HepG2 (cell line): ENCODE data around the gene GNAL. TPM values are rescaled to one million over a fixed set of nuclear protein-coding genes. Genes with fewer than 3 reads are reported as not detected.

Experiments
- CHCHD3 ChIP-seq: sonication (generic); formaldehyde crosslinking; IDR thresholded peaks from 2 replicates; pipeline ENCODE4 v1.8.0; 2022; ENCODE audit warnings: mild to moderate bottlenecking, missing genetic modification reagents, moderate library complexity
- JDP2 ChIP-seq: sonication (generic); formaldehyde crosslinking; IDR thresholded peaks from 2 replicates; pipeline ENCODE4 v1.8.1; 2022; ENCODE audit warnings: missing genetic modification reagents, borderline replicate concordance
- KAT8 ChIP-seq: IDR thresholded peaks from 2 replicates; pipeline ENCODE4 v1.6.1; 2016; ENCODE audit warnings: missing genetic modification reagents, missing compliant biosample characterization
- KMT2B ChIP-seq: IDR thresholded peaks from 2 replicates; pipeline ENCODE4 v1.6.1; 2016; ENCODE audit warnings: missing genetic modification reagents, missing compliant biosample characterization
- MATR3 ChIP-seq: sonication (generic); formaldehyde crosslinking; IDR thresholded peaks from 2 replicates; pipeline ENCODE4 v1.4.0; 2020; ENCODE audit warnings: missing genetic modification reagents
- MEIS2 ChIP-seq: sonication (generic); formaldehyde crosslinking; IDR thresholded peaks from 2 replicates; pipeline ENCODE4 v1.9.0; 2021; ENCODE audit warnings: mild to moderate bottlenecking, missing genetic modification reagents
- MIER3 ChIP-seq: IDR thresholded peaks from 2 replicates; pipeline ENCODE4 v1.6.1; 2016; ENCODE audit warnings: missing compliant biosample characterization, borderline replicate concordance
- POLR2G ChIP-seq: fragments of 200-400 bp; formaldehyde crosslinking; IDR thresholded peaks from 2 replicates; pipeline ENCODE4 v1.6.1; 2018; ENCODE audit warnings: mild to moderate bottlenecking, low read depth, low read length, moderate library complexity
- TAF1 ChIP-seq: sonication (generic); formaldehyde crosslinking; IDR thresholded peaks from 2 replicates; pipeline ENCODE4 v1.4.0; 2020; ENCODE audit warnings: missing genetic modification reagents
- TOE1 ChIP-seq: sonication (generic); formaldehyde crosslinking; IDR thresholded peaks from 2 replicates; pipeline ENCODE4 v1.4.0; 2020; ENCODE audit warnings: mild to moderate bottlenecking, missing genetic modification reagents
- TSC22D2 ChIP-seq: sonication (generic); formaldehyde crosslinking; IDR thresholded peaks from 2 replicates; pipeline ENCODE4 v1.5.1; 2020; ENCODE audit warnings: missing genetic modification reagents, mild to moderate bottlenecking, borderline replicate concordance
- ZBTB1 ChIP-seq: sonication (generic); formaldehyde crosslinking; IDR thresholded peaks from 2 replicates; pipeline ENCODE4 v1.4.0; 2020; ENCODE audit warnings: missing genetic modification reagents, borderline replicate concordance
- ZFP41 ChIP-seq: sonication (generic); formaldehyde crosslinking; IDR thresholded peaks from 2 replicates; pipeline ENCODE4 v1.4.0; 2020; ENCODE audit warnings: mild to moderate bottlenecking, missing genetic modification reagents, borderline replicate concordance
- ZNF251 ChIP-seq: sonication (generic); formaldehyde crosslinking; IDR thresholded peaks from 2 replicates; pipeline ENCODE4 v1.9.0; 2021; ENCODE audit warnings: mild to moderate bottlenecking, missing genetic modification reagents
- ZNF274 ChIP-seq: sonication (generic); formaldehyde crosslinking; IDR thresholded peaks from 2 replicates; pipeline ENCODE4 v1.5.1; 2020; ENCODE audit warnings: mild to moderate bottlenecking, missing genetic modification reagents
- ZNF430 ChIP-seq: sonication (generic); formaldehyde crosslinking; IDR thresholded peaks from 2 replicates; pipeline ENCODE4 v1.9.0; 2021; ENCODE audit warnings: mild to moderate bottlenecking, missing genetic modification reagents
- ZNF589 ChIP-seq: sonication (generic); formaldehyde crosslinking; conservative IDR thresholded peaks from 2 replicates; pipeline ENCODE4 v1.8.0; 2022; ENCODE audit warnings: mild to moderate bottlenecking, moderate library complexity, missing genetic modification reagents
- polyA plus RNA-seq, 8 experiments: library from polyadenylated mRNA; depleted of rRNA in 3 of 8; stranded (reverse) in 7 of 8; unstranded in 1 of 8; fragments of >200 nt; fragmentation: Illumina TruSeq in 4 of 8; extraction: Trizol in 4 of 8; gene quantifications; 2 replicates each; pipeline versions ENCODE4 v1.2.1 to v1.2.3, GENCODE V29; 2011 to 2016; ENCODE audit warnings: low read depth in 4 of 8, missing spikeins in 1 of 8, mixed read lengths in 1 of 8; ENCODE audit not compliant: insufficient read depth in 1 of 8
- total RNA-seq, 5 experiments: library from RNA; depleted of rRNA; stranded (reverse); fragments of >200 nt; fragmentation: Illumina TruSeq; extraction: Trizol; gene quantifications; 2 replicates each; pipeline ENCODE4 v1.2.3, GENCODE V29; 2016; ENCODE audit warnings: low read depth in 1 of 5
- TF ChIP-seq, protein P1 (sequence below): sonication (generic); formaldehyde crosslinking; conservative IDR thresholded peaks from 2 replicates; pipeline ENCODE4 v1.4.0; 2020; ENCODE audit warnings: missing genetic modification reagents
- TF ChIP-seq, protein P2 (sequence below): sonication (generic); formaldehyde crosslinking; IDR thresholded peaks from 2 replicates; pipeline ENCODE4 v1.4.0; 2020; ENCODE audit warnings: missing genetic modification reagents, borderline replicate concordance
- TF ChIP-seq, protein P3 (sequence below): sonication (generic); formaldehyde crosslinking; IDR thresholded peaks from 2 replicates; pipeline ENCODE4 v1.8.1; 2023; ENCODE audit warnings: mild to moderate bottlenecking, inconsistent platforms, moderate library complexity, missing genetic modification reagents, borderline replicate concordance
- TF ChIP-seq, protein P4 (sequence below): sonication (generic); formaldehyde crosslinking; IDR thresholded peaks from 2 replicates; pipeline ENCODE4 v1.4.0; 2020; ENCODE audit warnings: mild to moderate bottlenecking, missing genetic modification reagents

GNAL gene
- total and polyA plus RNA-seq, 2 of the 13 experiments (the other 11 are each of a cell fraction or from before 2014, with no cell fraction given), result 0.87 to 1.4 TPM

DNA sequence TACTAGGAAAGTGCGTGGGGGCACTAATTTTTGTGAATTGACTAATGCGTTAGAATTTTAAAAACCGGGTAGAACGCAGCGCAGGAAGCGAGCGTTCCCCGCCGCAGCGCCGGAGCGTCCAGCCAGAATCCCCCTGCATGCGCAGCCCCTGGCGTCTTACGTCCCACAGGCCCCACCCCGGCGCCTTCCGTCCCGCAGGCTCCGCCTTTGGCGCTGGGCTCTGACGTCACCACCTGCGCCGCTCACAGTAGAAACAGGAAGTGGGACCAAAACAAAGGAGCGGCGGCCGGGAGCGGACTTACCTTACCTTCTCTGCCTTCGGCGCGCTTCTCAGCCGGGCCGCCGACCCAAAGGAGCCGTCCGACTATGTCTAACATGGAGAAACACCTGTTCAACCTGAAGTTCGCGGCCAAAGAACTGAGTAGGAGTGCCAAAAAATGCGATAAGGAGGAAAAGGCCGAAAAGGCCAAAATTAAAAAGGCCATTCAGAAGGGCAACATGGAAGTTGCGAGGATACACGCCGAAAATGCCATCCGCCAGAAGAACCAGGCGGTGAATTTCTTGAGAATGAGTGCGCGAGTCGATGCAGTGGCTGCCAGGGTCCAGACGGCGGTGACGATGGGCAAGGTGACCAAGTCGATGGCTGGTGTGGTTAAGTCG, 162.2 kb downstream of the GNAL start, which contains the start of gene CHMP1B (continued):
- TF ChIP-seq ZNF251 (no peak), MEIS2 (peak; percentile 49), JDP2 (no peak), TOE1 (CRISPR knock-in tag) (peak; percentile 81; the same call in 1 of the 2 replicates), TSC22D2 (CRISPR knock-in tag) (peak; percentile 76; the same call in 1 of the 2 replicates), ZFP41 (CRISPR knock-in tag) (no peak), POLR2G (peak; percentile 98), TAF1 (peak; percentile 93), KAT8 (CRISPR knock-in tag) (peak; percentile 99), ZBTB1 (CRISPR knock-in tag) (no peak), ZNF430 (no peak), KMT2B (CRISPR knock-in tag) (peak; percentile 99), ZNF274 (CRISPR knock-in tag) (no peak; the same call in 1 of the 2 replicates), MATR3 (CRISPR knock-in tag) (no peak), MIER3 (CRISPR knock-in tag) (peak; percentile 84; the same call in 1 of the 2 replicates), CHCHD3 (CRISPR knock-in tag) (no peak), ZNF589 (CRISPR knock-in tag) (no peak)
- TF ChIP-seq, protein P1, sequence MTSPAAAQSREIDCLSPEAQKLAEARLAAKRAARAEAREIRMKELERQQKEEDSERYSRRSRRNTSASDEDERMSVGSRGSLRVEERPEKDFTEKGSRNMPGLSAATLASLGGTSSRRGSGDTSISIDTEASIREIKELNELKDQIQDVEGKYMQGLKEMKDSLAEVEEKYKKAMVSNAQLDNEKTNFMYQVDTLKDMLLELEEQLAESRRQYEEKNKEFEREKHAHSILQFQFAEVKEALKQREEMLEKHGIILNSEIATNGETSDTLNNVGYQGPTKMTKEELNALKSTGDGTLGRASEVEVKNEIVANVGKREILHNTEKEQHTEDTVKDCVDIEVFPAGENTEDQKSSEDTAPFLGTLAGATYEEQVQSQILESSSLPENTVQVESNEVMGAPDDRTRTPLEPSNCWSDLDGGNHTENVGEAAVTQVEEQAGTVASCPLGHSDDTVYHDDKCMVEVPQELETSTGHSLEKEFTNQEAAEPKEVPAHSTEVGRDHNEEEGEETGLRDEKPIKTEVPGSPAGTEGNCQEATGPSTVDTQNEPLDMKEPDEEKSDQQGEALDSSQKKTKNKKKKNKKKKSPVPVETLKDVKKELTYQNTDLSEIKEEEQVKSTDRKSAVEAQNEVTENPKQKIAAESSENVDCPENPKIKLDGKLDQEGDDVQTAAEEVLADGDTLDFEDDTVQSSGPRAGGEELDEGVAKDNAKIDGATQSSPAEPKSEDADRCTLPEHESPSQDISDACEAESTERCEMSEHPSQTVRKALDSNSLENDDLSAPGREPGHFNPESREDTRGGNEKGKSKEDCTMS, result no peak
- TF ChIP-seq, protein P2, sequence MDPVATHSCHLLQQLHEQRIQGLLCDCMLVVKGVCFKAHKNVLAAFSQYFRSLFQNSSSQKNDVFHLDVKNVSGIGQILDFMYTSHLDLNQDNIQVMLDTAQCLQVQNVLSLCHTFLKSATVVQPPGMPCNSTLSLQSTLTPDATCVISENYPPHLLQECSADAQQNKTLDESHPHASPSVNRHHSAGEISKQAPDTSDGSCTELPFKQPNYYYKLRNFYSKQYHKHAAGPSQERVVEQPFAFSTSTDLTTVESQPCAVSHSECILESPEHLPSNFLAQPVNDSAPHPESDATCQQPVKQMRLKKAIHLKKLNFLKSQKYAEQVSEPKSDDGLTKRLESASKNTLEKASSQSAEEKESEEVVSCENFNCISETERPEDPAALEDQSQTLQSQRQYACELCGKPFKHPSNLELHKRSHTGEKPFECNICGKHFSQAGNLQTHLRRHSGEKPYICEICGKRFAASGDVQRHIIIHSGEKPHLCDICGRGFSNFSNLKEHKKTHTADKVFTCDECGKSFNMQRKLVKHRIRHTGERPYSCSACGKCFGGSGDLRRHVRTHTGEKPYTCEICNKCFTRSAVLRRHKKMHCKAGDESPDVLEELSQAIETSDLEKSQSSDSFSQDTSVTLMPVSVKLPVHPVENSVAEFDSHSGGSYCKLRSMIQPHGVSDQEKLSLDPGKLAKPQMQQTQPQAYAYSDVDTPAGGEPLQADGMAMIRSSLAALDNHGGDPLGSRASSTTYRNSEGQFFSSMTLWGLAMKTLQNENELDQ (CRISPR knock-in tag), result no peak
- TF ChIP-seq, protein P3, sequence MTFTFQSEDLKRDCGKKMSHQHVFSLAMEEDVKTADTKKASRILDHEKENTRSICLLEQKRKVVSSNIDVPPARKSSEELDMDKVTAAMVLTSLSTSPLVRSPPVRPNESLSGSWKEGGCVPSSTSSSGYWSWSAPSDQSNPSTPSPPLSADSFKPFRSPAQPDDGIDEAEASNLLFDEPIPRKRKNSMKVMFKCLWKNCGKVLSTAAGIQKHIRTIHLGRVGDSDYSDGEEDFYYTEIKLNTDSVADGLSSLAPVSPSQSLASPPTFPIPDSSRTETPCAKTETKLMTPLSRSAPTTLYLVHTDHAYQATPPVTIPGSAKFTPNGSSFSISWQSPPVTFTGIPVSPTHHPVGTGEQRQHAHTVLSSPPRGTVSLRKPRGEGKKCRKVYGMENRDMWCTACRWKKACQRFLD (CRISPR knock-in tag), result peak; percentile 65; the same call in 1 of the 2 replicates
- TF ChIP-seq, protein P4, sequence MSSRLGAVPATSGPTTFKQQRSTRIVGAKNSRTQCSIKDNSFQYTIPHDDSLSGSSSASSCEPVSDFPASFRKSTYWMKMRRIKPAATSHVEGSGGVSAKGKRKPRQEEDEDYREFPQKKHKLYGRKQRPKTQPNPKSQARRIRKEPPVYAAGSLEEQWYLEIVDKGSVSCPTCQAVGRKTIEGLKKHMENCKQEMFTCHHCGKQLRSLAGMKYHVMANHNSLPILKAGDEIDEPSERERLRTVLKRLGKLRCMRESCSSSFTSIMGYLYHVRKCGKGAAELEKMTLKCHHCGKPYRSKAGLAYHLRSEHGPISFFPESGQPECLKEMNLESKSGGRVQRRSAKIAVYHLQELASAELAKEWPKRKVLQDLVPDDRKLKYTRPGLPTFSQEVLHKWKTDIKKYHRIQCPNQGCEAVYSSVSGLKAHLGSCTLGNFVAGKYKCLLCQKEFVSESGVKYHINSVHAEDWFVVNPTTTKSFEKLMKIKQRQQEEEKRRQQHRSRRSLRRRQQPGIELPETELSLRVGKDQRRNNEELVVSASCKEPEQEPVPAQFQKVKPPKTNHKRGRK (CRISPR knock-in tag), result no peak
